Measurements from ENCODE around the gene VPREB1.

The VPREB1 gene

DNA sequence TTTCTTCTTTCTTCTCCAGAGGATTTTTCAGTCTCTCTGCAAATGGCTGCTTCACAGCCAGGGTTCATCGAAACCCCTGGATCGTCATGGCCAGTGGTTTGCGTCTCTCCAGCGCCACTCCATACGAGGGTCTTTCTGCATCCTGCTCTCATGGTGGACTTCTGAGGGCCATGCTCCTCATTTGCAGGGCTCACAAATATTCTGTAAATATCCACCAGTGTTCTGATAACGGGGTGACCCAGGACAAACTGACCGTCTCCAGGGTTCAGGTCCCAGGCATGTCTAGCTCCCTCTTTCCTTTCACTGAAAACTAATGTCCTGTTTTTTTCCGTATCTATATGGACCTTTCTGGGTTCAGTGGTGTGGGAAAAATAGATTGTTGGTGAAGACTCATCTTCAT lies 15.7 kb upstream of the VPREB1 start:
- TF ChIP-seq, protein P1, sequence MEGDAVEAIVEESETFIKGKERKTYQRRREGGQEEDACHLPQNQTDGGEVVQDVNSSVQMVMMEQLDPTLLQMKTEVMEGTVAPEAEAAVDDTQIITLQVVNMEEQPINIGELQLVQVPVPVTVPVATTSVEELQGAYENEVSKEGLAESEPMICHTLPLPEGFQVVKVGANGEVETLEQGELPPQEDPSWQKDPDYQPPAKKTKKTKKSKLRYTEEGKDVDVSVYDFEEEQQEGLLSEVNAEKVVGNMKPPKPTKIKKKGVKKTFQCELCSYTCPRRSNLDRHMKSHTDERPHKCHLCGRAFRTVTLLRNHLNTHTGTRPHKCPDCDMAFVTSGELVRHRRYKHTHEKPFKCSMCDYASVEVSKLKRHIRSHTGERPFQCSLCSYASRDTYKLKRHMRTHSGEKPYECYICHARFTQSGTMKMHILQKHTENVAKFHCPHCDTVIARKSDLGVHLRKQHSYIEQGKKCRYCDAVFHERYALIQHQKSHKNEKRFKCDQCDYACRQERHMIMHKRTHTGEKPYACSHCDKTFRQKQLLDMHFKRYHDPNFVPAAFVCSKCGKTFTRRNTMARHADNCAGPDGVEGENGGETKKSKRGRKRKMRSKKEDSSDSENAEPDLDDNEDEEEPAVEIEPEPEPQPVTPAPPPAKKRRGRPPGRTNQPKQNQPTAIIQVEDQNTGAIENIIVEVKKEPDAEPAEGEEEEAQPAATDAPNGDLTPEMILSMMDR (IDR thresholded peaks at IDR 0.05; ENCODE audit: insufficient read depth, low read depth, low read length, missing control alignments) = no peak
- DNase-seq (ENCODE audit: low read depth) = no peak
- H3K4me3 ChIP-seq (ENCODE audit: low read length) = no peak overlapping the region

DNA sequence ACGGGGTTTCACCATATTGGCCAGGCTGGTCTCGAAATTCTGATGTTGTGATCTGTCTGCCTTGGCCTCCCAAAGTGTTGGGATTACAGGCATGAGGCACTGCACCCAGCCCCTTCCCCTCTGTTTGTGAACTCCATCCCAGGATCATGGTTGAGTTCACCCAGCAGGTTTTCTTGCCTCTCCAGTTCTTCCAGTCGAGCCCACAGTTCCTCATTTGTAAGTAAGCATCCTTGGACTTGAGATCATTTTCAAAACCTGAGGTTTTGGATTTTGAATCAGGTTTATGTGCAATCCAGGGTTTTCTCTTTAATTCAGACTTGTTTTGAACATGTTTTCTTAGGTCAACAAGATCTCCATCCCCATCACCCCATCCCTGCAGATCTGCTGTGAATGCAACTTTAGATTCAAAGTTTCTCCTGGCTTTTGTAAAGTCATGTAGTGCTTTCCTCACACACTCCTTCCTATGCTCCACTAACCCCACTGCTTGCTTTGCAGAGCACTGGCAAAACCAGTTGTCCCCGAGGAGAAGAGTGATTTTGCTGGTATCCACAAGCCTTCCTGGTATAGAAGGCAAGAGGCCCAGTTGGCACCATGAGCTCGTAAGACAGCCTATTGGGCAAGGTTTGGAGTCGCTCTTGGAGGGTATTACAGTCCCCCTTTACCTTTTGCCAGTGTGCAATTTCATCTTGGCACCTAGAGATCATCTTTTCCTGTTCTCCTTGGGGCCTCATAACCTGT lies 14.7 kb upstream of the VPREB1 start:
- DNase-seq (ENCODE audit: low read depth) = peak; percentile 20
- TF ChIP-seq, protein P1 (IDR thresholded peaks at IDR 0.05; ENCODE audit: insufficient read depth, low read depth, low read length, missing control alignments) = no peak
- H3K4me3 ChIP-seq (ENCODE audit: low read length) = no peak overlapping the region

DNA sequence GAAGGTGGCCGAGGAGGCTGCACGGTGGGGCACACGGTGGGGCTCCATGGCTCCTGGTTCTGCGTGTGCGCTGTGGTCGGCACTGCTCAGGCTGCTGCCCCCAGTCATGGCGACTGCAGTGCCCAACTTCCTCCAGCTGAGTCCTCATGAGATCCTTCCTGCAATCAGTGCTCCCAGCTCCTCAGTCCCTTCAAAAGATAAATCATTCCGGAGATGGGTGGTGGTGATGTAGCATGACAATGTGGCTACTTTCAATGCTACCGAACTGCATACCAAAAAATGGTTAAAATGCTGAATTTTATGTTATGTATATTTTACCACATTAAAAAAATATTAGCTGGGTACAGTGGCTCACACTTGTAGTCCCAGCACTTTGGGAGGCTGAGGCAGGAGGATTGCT lies 14.1 kb upstream of the VPREB1 start:
- TF ChIP-seq, protein P1 (IDR thresholded peaks at IDR 0.05; ENCODE audit: insufficient read depth, low read depth, low read length, missing control alignments) = no peak
- H3K4me3 ChIP-seq (ENCODE audit: low read length) = no peak overlapping the region
- no peak for DNase-seq (ENCODE audit: low read depth)

DNA sequence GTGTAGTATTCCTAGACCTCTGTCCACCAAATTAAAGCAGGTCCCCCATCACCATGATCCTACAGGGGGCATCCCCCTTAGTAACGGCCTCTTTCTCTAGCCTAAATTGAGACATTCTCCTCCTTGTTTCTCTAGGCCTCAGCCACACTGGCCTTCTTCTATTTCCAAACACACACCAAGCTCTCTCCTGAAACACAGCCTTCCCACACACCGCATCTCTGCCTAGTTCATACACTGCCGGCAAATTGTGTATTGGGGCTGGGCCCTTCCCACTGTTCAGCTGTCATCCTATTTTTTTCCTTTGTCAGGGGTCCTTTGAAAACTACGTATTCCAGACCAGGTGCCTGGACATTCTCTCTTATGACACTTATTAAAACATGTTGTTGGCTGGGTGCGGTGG lies 11.5 kb upstream of the VPREB1 start:
- no peak for DNase-seq (ENCODE audit: low read depth)
- TF ChIP-seq, protein P1 (IDR thresholded peaks at IDR 0.05; ENCODE audit: insufficient read depth, low read depth, low read length, missing control alignments) = no peak
- no peak overlapping the region for H3K4me3 ChIP-seq (ENCODE audit: low read length)

DNA sequence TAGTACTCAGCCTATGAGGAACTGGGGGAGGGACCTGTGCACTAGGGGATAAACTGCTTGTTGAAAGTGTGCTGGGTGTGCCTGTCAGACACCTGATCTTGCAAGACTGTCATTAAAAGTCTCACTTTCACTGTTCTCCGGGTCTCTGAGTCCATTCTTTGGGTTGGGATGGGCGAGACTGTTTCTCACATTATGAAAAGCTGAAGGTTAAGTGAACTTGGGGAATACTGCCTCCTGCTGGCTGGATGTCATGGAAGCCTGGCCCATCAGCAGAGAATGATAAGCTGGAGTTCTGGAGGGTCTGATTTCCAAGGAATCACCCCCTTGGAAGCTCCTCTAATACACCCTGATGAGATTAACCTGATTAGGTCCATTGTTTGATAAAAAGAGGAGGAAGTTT lies 9.0 kb upstream of the VPREB1 start:
- peak; percentile 52 for DNase-seq (ENCODE audit: low read depth)
- no peak overlapping the region for H3K4me3 ChIP-seq (ENCODE audit: low read length)
- TF ChIP-seq, protein P1 (IDR thresholded peaks at IDR 0.05; ENCODE audit: insufficient read depth, low read depth, low read length, missing control alignments) = peak; percentile 47

DNA sequence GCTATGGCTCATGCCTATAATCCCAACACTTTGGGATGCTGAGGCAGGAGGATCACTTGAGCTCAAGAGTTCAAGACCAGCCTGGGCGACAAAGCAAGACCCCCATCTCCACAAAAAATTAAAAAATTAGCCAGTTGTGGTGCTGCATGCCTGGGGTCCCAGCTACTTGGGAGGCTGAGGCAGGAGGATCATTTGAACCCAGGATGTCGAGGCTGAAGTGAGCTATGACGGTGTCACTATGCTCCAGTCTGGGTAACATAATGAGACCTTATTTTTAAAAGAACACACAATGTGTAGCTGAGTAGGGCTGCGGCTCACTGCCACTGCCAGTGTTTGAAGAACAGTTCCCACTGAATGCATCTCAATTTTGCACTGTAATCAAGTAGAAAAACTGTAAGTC lies 7.1 kb upstream of the VPREB1 start:
- no peak for DNase-seq (ENCODE audit: low read depth)
- TF ChIP-seq, protein P1 (IDR thresholded peaks at IDR 0.05; ENCODE audit: insufficient read depth, low read depth, low read length, missing control alignments) = no peak
- H3K4me3 ChIP-seq (ENCODE audit: low read length) = no peak overlapping the region

Measured in epithelial cell of esophagus (primary cell).